Measurements from ENCODE around the gene ABO.
"Not testable (repeated sequence)": the region's sequence is repeated elsewhere in the genome, so short reads cannot be mapped to it uniquely, and the experiment has no call there.

GRCh38 chr9:133208171-133208879, 66.7 kb downstream of the ABO start:
- TF ChIP-seq CTCF (IDR thresholded peaks at IDR 0.05; ENCODE audit: control extremely low read depth in 1 of 3, insufficient read depth in 1 of 3, low read depth in 1 of 3, low read length in 3 of 3); JUND (IDR thresholded peaks at IDR 0.05; ENCODE audit: low read length); POLR2AphosphoS5 (IDR thresholded peaks at IDR 0.05; ENCODE audit: low read depth, low read length); RFX5 (IDR thresholded peaks at IDR 0.05; ENCODE audit: borderline replicate concordance, low read depth, low read length); POLR2A (IDR thresholded peaks at IDR 0.05; ENCODE audit: control extremely low read depth in 1 of 2, low read depth in 2 of 2, low read length in 2 of 2): not testable (repeated sequence)
